Suprapubic skin (tissue), 4 donors: ENCODE measurements around the gene CMPK2.

Experiments used
- POLR2A ChIP-seq, 2 donors: fragments of 450-650 bp; IDR thresholded peaks; one replicate each; pipeline ENCODE4 v1.6.1; 2017; ENCODE audit warnings: antibody characterized with exemption in 2 of 2, mild to moderate bottlenecking in 2 of 2, moderate library complexity in 2 of 2
- POLR2AphosphoS5 ChIP-seq, 3 donors: sonication (generic); formaldehyde crosslinking; IDR thresholded peaks; one replicate each; pipeline ENCODE4 v1.6.1; 2017; ENCODE audit warnings: antibody characterized with exemption in 3 of 3
- TF ChIP-seq, protein P1 (sequence below), 2 donors: fragments of 200-600 bp in 1 of 2; fragments of 450-650 bp in 1 of 2; sonication (generic) in 1 of 2; IDR thresholded peaks; one replicate each; pipeline ENCODE4 v1.5.1; 2016 to 2019; ENCODE audit warnings: antibody characterized with exemption in 2 of 2, mild to moderate bottlenecking in 1 of 2, moderate library complexity in 1 of 2

GRCh38 chr2:6883448-6884122 is 17.9 kb upstream of the CMPK2 start:
- TF ChIP-seq POLR2A (IDR thresholded peaks at IDR 0.05) = no peak
- TF ChIP-seq, protein P1, sequence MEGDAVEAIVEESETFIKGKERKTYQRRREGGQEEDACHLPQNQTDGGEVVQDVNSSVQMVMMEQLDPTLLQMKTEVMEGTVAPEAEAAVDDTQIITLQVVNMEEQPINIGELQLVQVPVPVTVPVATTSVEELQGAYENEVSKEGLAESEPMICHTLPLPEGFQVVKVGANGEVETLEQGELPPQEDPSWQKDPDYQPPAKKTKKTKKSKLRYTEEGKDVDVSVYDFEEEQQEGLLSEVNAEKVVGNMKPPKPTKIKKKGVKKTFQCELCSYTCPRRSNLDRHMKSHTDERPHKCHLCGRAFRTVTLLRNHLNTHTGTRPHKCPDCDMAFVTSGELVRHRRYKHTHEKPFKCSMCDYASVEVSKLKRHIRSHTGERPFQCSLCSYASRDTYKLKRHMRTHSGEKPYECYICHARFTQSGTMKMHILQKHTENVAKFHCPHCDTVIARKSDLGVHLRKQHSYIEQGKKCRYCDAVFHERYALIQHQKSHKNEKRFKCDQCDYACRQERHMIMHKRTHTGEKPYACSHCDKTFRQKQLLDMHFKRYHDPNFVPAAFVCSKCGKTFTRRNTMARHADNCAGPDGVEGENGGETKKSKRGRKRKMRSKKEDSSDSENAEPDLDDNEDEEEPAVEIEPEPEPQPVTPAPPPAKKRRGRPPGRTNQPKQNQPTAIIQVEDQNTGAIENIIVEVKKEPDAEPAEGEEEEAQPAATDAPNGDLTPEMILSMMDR (IDR thresholded peaks at IDR 0.05) = no peak
- no peak for TF ChIP-seq POLR2AphosphoS5 (IDR thresholded peaks at IDR 0.05)
